SK-N-SH (cell line): Measurements from ENCODE around the gene MARF1.

Experiments
- FOXM1 ChIP-seq: IDR thresholded peaks from 2 replicates; pipeline ENCODE4 v1.4.0; 2012; ENCODE audit warnings: low read depth, mild to moderate bottlenecking
- MXI1 ChIP-seq: IDR thresholded peaks from 2 replicates; pipeline ENCODE4 v1.6.1; 2012; ENCODE audit warnings: mild to moderate bottlenecking, low read depth, low read length, improper control_type of control experiment
- POLR2AphosphoS5 ChIP-seq: IDR thresholded peaks from 2 replicates; pipeline ENCODE4 v1.6.1; 2012; ENCODE audit warnings: low read depth, low read length
- TCF12 ChIP-seq: IDR thresholded peaks from 2 replicates; pipeline ENCODE4 v1.4.0; 2012
- YY1 ChIP-seq: IDR thresholded peaks from 2 replicates; pipeline ENCODE4 v1.4.0; 2012; ENCODE audit warnings: low read depth, mild to moderate bottlenecking
- TF ChIP-seq, protein P1 (sequence below): fragments of 200-600 bp; sonication (generic); IDR thresholded peaks from 2 replicates; pipeline ENCODE4 v1.6.1; 2017; ENCODE audit warnings: antibody characterized with exemption, mild to moderate bottlenecking, moderate library complexity

DNA sequence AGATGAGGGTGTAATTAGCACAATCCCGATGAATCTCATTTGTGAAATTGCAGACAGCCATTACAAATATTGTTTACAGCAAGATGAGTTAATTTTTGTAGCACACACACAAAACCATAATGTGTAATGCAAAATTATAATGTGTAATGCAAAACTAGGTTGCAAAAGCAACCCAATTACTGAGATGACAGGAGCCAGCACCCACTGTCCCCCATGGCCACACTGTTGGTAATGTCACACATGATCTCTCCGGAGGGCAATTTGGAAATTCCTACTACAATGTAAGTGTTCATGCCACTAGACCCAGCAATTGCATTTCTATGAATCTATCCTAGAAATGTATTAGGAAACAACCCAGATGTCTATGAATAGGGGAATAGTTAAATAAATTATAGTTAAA, 76.9 kb downstream of the MARF1 start:
- TF ChIP-seq YY1 = no peak
- no peak for TF ChIP-seq FOXM1
- TF ChIP-seq, protein P1, sequence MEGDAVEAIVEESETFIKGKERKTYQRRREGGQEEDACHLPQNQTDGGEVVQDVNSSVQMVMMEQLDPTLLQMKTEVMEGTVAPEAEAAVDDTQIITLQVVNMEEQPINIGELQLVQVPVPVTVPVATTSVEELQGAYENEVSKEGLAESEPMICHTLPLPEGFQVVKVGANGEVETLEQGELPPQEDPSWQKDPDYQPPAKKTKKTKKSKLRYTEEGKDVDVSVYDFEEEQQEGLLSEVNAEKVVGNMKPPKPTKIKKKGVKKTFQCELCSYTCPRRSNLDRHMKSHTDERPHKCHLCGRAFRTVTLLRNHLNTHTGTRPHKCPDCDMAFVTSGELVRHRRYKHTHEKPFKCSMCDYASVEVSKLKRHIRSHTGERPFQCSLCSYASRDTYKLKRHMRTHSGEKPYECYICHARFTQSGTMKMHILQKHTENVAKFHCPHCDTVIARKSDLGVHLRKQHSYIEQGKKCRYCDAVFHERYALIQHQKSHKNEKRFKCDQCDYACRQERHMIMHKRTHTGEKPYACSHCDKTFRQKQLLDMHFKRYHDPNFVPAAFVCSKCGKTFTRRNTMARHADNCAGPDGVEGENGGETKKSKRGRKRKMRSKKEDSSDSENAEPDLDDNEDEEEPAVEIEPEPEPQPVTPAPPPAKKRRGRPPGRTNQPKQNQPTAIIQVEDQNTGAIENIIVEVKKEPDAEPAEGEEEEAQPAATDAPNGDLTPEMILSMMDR = no peak
- no peak for TF ChIP-seq MXI1
- TF ChIP-seq TCF12 = no peak
- TF ChIP-seq POLR2AphosphoS5 = no peak
